ENCODE measurements around the gene SGTA. TPM values are rescaled to one million over a fixed set of nuclear protein-coding genes. Genes with fewer than 3 reads are reported as not detected.

SGTA gene
- total and polyA plus RNA-seq, 2 of the 4 experiments (the other 2 are of a cell fraction): 17.4 to 72.9 TPM

- BruUV-seq (replicated peaks): no TSS peak
- 94% methylated on average over 6 of the region's 27 CpGs; no CpG with 5 or more reads in 1 of the 2 experiments for WGBS, 2 experiments (ENCODE audit: extremely low coverage in 2 of 2, insufficient read length in 1 of 2)
- intact Hi-C loops (cut with micrococcal nuclease) (no loop called here), dilution Hi-C loops (cut with HindIII; ENCODE audit: low sequenced_read_pairs, unreplicated experiment) (no loop called here), in situ Hi-C loops (cut with MboI; ENCODE audit: low sequenced_read_pairs) (no loop called here)
- TF ChIP-seq CHD1 (IDR thresholded peaks at IDR 0.05; ENCODE audit: low read depth, low read length) (no peak), RAD21 (IDR thresholded peaks at IDR 0.05; ENCODE audit: low read length) (no peak), CTCF (conservative IDR thresholded peaks at IDR 0.05; ENCODE audit: low read depth, low read length) (no peak), MAZ (IDR thresholded peaks at IDR 0.05; ENCODE audit: borderline replicate concordance, low read depth, low read length) (no peak), CEBPB (IDR thresholded peaks at IDR 0.05; ENCODE audit: low read depth, low read length) (no peak), RCOR1 (IDR thresholded peaks at IDR 0.05; ENCODE audit: insufficient replicate concordance, low read length) (no peak), SMC3 (IDR thresholded peaks at IDR 0.05; ENCODE audit: low read depth, low read length) (no peak), FOS (IDR thresholded peaks at IDR 0.05; ENCODE audit: low read depth, low read length) (no peak), BHLHE40 (IDR thresholded peaks at IDR 0.05; ENCODE audit: low read depth, low read length) (no peak), MAFK (IDR thresholded peaks at IDR 0.05; ENCODE audit: low read depth, low read length) (no peak), USF2 (IDR thresholded peaks at IDR 0.05; ENCODE audit: low read depth, low read length) (no peak), NFE2L2 (IDR thresholded peaks at IDR 0.05; ENCODE audit: low read depth, low read length) (no peak)
- Histone ChIP-seq H2BK120ac (ENCODE audit: low read depth, low read length) (no peak overlapping the region), H4K5ac (ENCODE audit: low read depth, low read length) (no peak overlapping the region), H3K27ac (ENCODE audit: insufficient read depth, low read length) (no peak overlapping the region), H3K4me3 (ENCODE audit: insufficient read depth, low read depth, low read length) (no peak overlapping the region), H2AFZ (replicated peaks; ENCODE audit: low read length, poor library complexity) (no peak overlapping the region), H3K18ac (ENCODE audit: low read depth, low read length) (no peak overlapping the region), H3K9me3 (ENCODE audit: control insufficient read depth, insufficient read depth, low read length) (no peaks in the 10 kb centered on the region), H3K36me3 (ENCODE audit: control insufficient read depth, insufficient read depth, low read length) (peaks cover 53% of the 10 kb centered on the region), H2BK20ac (ENCODE audit: low read depth, low read length) (no peak overlapping the region), H3K23ac (ENCODE audit: low read depth, low read length) (no peak overlapping the region), H4K8ac (ENCODE audit: low read depth in 2 of 2, low read length in 2 of 2) (no peak overlapping the region), H3K14ac (replicated peaks; ENCODE audit: low read depth, low read length) (no peak overlapping the region), H2BK5ac (ENCODE audit: low read depth, low read length, poor library complexity, severe bottlenecking) (no peak overlapping the region), H3K4ac (ENCODE audit: low read depth, low read length) (no peak overlapping the region), H4K20me1 (ENCODE audit: insufficient read depth, low read length) (peaks cover 6% of the 10 kb centered on the region; the same call in 1 of the 2 replicates), H2AK5ac (ENCODE audit: low read depth, low read length) (no peak overlapping the region), H3K4me1 (ENCODE audit: control insufficient read depth, insufficient read depth, low read length) (no peaks in the 10 kb centered on the region), H4K91ac (ENCODE audit: insufficient read depth, low read depth, low read length) (no peak overlapping the region), H3K27me3 (ENCODE audit: control insufficient read depth, insufficient read depth, low read length) (no peaks in the 10 kb centered on the region), H3K56ac (ENCODE audit: extremely low read depth, insufficient read depth, low read length) (no peak overlapping the region), H3K4me2 (ENCODE audit: low read depth, low read length) (no peak overlapping the region), H3K9ac (ENCODE audit: low read depth, low read length) (no peak overlapping the region), H2BK15ac (ENCODE audit: low read depth, low read length) (no peak overlapping the region), H3K9me1 (ENCODE audit: insufficient read depth, low read length) (no peaks in the 10 kb centered on the region), H3K79me1 (ENCODE audit: low read depth in 1 of 2, low read length in 2 of 2) (peaks cover 0 to 12% of the 10 kb centered on the region in 2 experiments; a peak in 2 of 4 replicates), H2AK9ac (replicated peaks; ENCODE audit: low read depth, low read length, poor library complexity) (no peak overlapping the region)
- ChIA-PET POLR2A (ENCODE audit: unreplicated experiment) (no interaction called here), CTCF (no interaction called here)
- DNase-seq: no peak
- no peak for ATAC-seq (ENCODE audit: low read depth)
Measured at GRCh38 chr19:2804156-2805004, 21.3 kb upstream of the SGTA start.

Data from IMR-90 (cell line).